Caco-2 (cell line): ENCODE results near the gene DVL1. TPM values are rescaled to one million over a fixed set of nuclear protein-coding genes. Genes with fewer than 3 reads are reported as not detected.

Experiments
- BruUV-seq: library from RNA; stranded (reverse); fragments of 400-500 nt; replicated peaks from 2 replicates; lab custom pipeline; 2021; lab: Mats Ljungman, UMichigan
- CTCF ChIA-PET: fragments of 300-600 bp; sonication (Branson Sonifier 250); formaldehyde crosslinking; loops from one replicate; lab custom pipeline; 2022; ENCODE audit warnings: antibody characterized with exemption; lab: Charles Lee
- POLR2A ChIA-PET: fragments of 300-600 bp; sonication (Branson Sonifier 250); formaldehyde crosslinking; loops from one replicate; lab custom pipeline; 2022; ENCODE audit warnings: antibody characterized with exemption; lab: Charles Lee
- DNase-seq, 2 experiments: peaks; one replicate each; pipeline versions ENCODE4 v3.0.0 to v3.0.0-alpha.2; 2020 to 2022
- H3K27me3 ChIP-seq: replicated peaks from 2 replicates; pipeline ENCODE4 v1.6.0; 2011; ENCODE audit warnings: low read length; ENCODE audit not compliant: control insufficient read depth, insufficient read depth
- H3K36me3 ChIP-seq: 2 replicates; pipeline ENCODE4 v1.5.1; 2011; ENCODE audit warnings: low read length; ENCODE audit not compliant: control insufficient read depth, insufficient read depth
- H3K4me1 ChIP-seq: fragments of 250-450 bp; sonication (Bioruptor Pico); 2 replicates; pipeline ENCODE4 v1.5.1; 2020; ENCODE audit warnings: mild to moderate bottlenecking
- H3K4me3 ChIP-seq: 2 replicates; pipeline ENCODE4 v1.5.1; 2011; ENCODE audit warnings: low read depth, mild to moderate bottlenecking, control low read depth, low read length
- H3K9me3 ChIP-seq: fragments of 250-450 bp; sonication (Bioruptor Pico); 2 replicates; pipeline ENCODE4 v1.5.1; 2020; ENCODE audit warnings: mild to moderate bottlenecking, moderate library complexity
- H3K27ac Mint-ChIP-seq: one replicate; pipeline ENCODE4 v1.8.0; 2022; ENCODE audit warnings: mixed read lengths; ENCODE audit not compliant: unreplicated experiment
- H3K27me3 Mint-ChIP-seq: one replicate; pipeline ENCODE4 v1.8.0; 2022; ENCODE audit warnings: mixed read lengths; ENCODE audit not compliant: insufficient read depth, unreplicated experiment
- H3K36me3 Mint-ChIP-seq: one replicate; pipeline ENCODE4 v1.8.0; 2022; ENCODE audit warnings: mild to moderate bottlenecking, mixed read lengths; ENCODE audit not compliant: insufficient read depth, unreplicated experiment
- H3K4me1 Mint-ChIP-seq: one replicate; pipeline ENCODE4 v1.8.0; 2022; ENCODE audit warnings: low read depth, mixed read lengths; ENCODE audit not compliant: unreplicated experiment
- H3K4me3 Mint-ChIP-seq: one replicate; pipeline ENCODE4 v1.8.0; 2022; ENCODE audit warnings: mild to moderate bottlenecking, moderate library complexity, mixed read lengths; ENCODE audit not compliant: unreplicated experiment
- H3K9me3 Mint-ChIP-seq: one replicate; pipeline ENCODE4 v1.8.0; 2022; ENCODE audit warnings: mixed read lengths; ENCODE audit not compliant: unreplicated experiment
- CTCF ChIP-seq, 2 experiments: fragments of 200-600 bp in 1 of 2; IDR thresholded peaks; 1 replicate in 1 of 2; 2 replicates in 1 of 2; pipeline versions ENCODE4 v1.5.1 to v1.8.0; 2011 to 2022; ENCODE audit warnings: antibody characterized with exemption in 1 of 2, control low read depth in 1 of 2, inconsistent platforms in 1 of 2, low read depth in 1 of 2, low read length in 1 of 2, mild to moderate bottlenecking in 1 of 2, moderate library complexity in 1 of 2; ENCODE audit not compliant: insufficient read depth in 1 of 2, severe bottlenecking in 1 of 2, unreplicated experiment in 1 of 2
- intact Hi-C: fragments of 100-400 bp; cut with micrococcal nuclease; formaldehyde crosslinking; loops from one replicate; pipeline ENCODE4 v1.10.0; 2022; ENCODE audit not compliant: unreplicated experiment
- total RNA-seq: library from RNA; stranded (reverse); gene quantifications from 2 replicates; pipeline ENCODE4 v1.2.3, GENCODE V29; 2022

Gene DVL1
- total RNA-seq, 1 experiment from 2014 or later = 40.6 TPM

- POLR2A ChIA-PET = no interaction called here
- H3K4me1 Mint-ChIP-seq = no peaks in the 10 kb centered on the region
- DNase-seq = no peak
- no TSS peak for BruUV-seq
- H3K27ac Mint-ChIP-seq = no peak overlapping the region
- Histone ChIP-seq H3K4me3 (no peak overlapping the region), H3K9me3 (no peaks in the 10 kb centered on the region), H3K27me3 (no peaks in the 10 kb centered on the region), H3K4me1 (no peaks in the 10 kb centered on the region), H3K36me3 (no peaks in the 10 kb centered on the region)
- intact Hi-C loops = no loop called here
- H3K4me3 Mint-ChIP-seq = no peak overlapping the region
- H3K27me3 Mint-ChIP-seq = no peaks in the 10 kb centered on the region
- H3K36me3 Mint-ChIP-seq = peaks cover 39% of the 10 kb centered on the region
- H3K9me3 Mint-ChIP-seq = no peaks in the 10 kb centered on the region
- CTCF ChIA-PET = no interaction called here
- TF ChIP-seq CTCF (IDR thresholded peaks at IDR 0.05; ENCODE audit: insufficient read depth in 1 of 2, low read depth in 1 of 2, low read length in 1 of 2, severe bottlenecking in 1 of 2, unreplicated experiment in 1 of 2) = no peak
These were observed 14.4 kb downstream of the DVL1 start for GRCh38 chr1:1334835-1335234.

- Histone ChIP-seq H3K4me1 (no peaks in the 10 kb centered on the region), H3K27me3 (no peaks in the 10 kb centered on the region), H3K36me3 (no peaks in the 10 kb centered on the region), H3K4me3 (no peak overlapping the region), H3K9me3 (no peaks in the 10 kb centered on the region)
- Mint-ChIP-seq H3K27me3 (no peaks in the 10 kb centered on the region), H3K36me3 (peaks cover 43% of the 10 kb centered on the region), H3K27ac (no peak overlapping the region), H3K4me1 (no peaks in the 10 kb centered on the region), H3K9me3 (no peaks in the 10 kb centered on the region), H3K4me3 (no peak overlapping the region)
- no TSS peak for BruUV-seq
- no peak for DNase-seq
- CTCF ChIA-PET = no interaction called here
- intact Hi-C loops = no loop called here
- TF ChIP-seq CTCF (IDR thresholded peaks at IDR 0.05; ENCODE audit: insufficient read depth in 1 of 2, low read depth in 1 of 2, low read length in 1 of 2, severe bottlenecking in 1 of 2, unreplicated experiment in 1 of 2) = no peak
- POLR2A ChIA-PET = no interaction called here
These were observed 15.5 kb downstream of the DVL1 start for GRCh38 chr1:1333551-1334241.

GRCh38 chr1:1332774-1333480 is 16.3 kb downstream of the DVL1 start:
- DNase-seq = no peak

More at GRCh38 chr1:1332774-1333480, 16.3 kb downstream of the DVL1 start:
- Mint-ChIP-seq H3K4me1 (no peaks in the 10 kb centered on the region), H3K27me3 (no peaks in the 10 kb centered on the region), H3K36me3 (peaks cover 45% of the 10 kb centered on the region), H3K27ac (no peak overlapping the region), H3K9me3 (no peaks in the 10 kb centered on the region), H3K4me3 (no peak overlapping the region)
- Histone ChIP-seq H3K27me3 (no peaks in the 10 kb centered on the region), H3K4me3 (no peak overlapping the region), H3K4me1 (no peaks in the 10 kb centered on the region), H3K9me3 (no peaks in the 10 kb centered on the region), H3K36me3 (no peaks in the 10 kb centered on the region)
- BruUV-seq = no TSS peak
- POLR2A ChIA-PET = interaction anchor here (0.6 kb wide), 1 partner anchor 22 kb away, joined by 4 read pairs; no protein-coding TSS in a partner anchor
- CTCF ChIA-PET = no interaction called here
- no peak for TF ChIP-seq CTCF (IDR thresholded peaks at IDR 0.05; ENCODE audit: insufficient read depth in 1 of 2, low read depth in 1 of 2, low read length in 1 of 2, severe bottlenecking in 1 of 2, unreplicated experiment in 1 of 2)
- intact Hi-C loops = no loop called here
